AG04449 (cell line): ENCODE measurements around the gene PIP4K2A.

Experiments used
- CTCF ChIA-PET: fragments of 350-600 bp; formaldehyde crosslinking; extraction: SDS; loops from one replicate; lab custom pipeline; 2021; ENCODE audit warnings: antibody characterized with exemption; lab: Yijun Ruan, JAX
- POLR2A ChIA-PET: fragments of 400-600, 350-600 bp; formaldehyde crosslinking; extraction: SDS; loops from one replicate; lab custom pipeline; 2020; ENCODE audit warnings: antibody characterized with exemption, inconsistent platforms; lab: Yijun Ruan, JAX
- DNase-seq: peaks from one replicate; pipeline ENCODE4 v3.0.0-alpha.2; 2010; ENCODE audit warnings: low read depth, low spot score
- H3K4me3 ChIP-seq: 2 replicates; pipeline ENCODE4 v1.5.1; 2011; ENCODE audit warnings: low read depth, mild to moderate bottlenecking, control low read depth, low read length
- TF ChIP-seq, protein P1 (sequence below): IDR thresholded peaks from one replicate; pipeline ENCODE4 v1.5.1; 2011; ENCODE audit warnings: mild to moderate bottlenecking, moderate library complexity, low read length, control low read depth, inconsistent platforms; ENCODE audit not compliant: insufficient read depth; ENCODE audit errors: missing control alignments

The PIP4K2A gene

GRCh38 chr10:22551681-22552365, 162.6 kb downstream of the PIP4K2A start:
- TF ChIP-seq, protein P1, sequence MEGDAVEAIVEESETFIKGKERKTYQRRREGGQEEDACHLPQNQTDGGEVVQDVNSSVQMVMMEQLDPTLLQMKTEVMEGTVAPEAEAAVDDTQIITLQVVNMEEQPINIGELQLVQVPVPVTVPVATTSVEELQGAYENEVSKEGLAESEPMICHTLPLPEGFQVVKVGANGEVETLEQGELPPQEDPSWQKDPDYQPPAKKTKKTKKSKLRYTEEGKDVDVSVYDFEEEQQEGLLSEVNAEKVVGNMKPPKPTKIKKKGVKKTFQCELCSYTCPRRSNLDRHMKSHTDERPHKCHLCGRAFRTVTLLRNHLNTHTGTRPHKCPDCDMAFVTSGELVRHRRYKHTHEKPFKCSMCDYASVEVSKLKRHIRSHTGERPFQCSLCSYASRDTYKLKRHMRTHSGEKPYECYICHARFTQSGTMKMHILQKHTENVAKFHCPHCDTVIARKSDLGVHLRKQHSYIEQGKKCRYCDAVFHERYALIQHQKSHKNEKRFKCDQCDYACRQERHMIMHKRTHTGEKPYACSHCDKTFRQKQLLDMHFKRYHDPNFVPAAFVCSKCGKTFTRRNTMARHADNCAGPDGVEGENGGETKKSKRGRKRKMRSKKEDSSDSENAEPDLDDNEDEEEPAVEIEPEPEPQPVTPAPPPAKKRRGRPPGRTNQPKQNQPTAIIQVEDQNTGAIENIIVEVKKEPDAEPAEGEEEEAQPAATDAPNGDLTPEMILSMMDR = no peak
- no peak overlapping the region for H3K4me3 ChIP-seq
- POLR2A ChIA-PET = no interaction called here
- DNase-seq = no peak
- CTCF ChIA-PET = interaction anchor here (0.5 to 2.4 kb wide), 6 partner anchors 8 to 270 kb away, joined by 3 to 13 read pairs (median 4); no protein-coding TSS in a partner anchor

DNA sequence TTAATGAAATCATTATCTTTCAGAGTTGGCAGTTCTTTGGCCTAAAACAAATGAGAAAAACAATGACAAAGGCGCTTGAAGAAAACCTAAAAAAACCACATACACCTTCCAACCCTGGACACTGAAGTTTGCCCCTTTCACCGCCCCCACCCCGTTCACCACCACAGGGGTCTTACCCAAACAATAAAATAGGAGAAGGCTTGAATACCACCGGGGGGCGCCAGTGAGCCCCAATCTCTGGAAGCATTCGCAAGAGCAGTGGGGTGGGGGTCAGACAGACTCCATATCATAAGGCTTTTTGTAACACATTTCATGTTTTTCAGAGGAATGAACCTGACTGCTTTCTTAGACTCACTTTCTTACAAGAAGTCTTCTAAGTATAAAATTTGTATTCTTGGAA, 163.6 kb downstream of the PIP4K2A start:
- no peak for DNase-seq
- H3K4me3 ChIP-seq = no peak overlapping the region
- TF ChIP-seq, protein P1 = peak; percentile 41
- CTCF ChIA-PET = interaction anchor here (1.0 to 2.4 kb wide), 5 partner anchors 8 to 271 kb away, joined by 3 to 13 read pairs (median 4); no protein-coding TSS in a partner anchor
- POLR2A ChIA-PET = no interaction called here

DNA sequence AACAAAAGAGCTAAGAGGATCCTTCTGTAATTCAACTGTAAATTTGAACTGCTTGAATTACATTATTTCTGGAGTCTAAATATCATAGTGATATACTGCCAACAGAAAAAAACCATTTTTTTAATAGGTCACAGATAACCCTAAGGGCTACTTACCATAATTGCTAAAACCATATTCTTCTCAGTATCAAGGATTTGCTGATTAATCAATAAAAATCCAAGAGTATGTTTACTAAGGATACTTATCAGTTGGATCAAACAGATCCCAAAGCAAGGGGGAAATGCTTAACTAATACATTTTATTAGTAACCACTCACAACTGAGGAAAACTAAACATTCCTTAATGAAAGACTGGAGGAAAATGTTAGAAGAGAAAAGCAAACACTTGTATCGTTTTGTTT, 166.0 kb downstream of the PIP4K2A start:
- TF ChIP-seq, protein P1 = no peak
- DNase-seq = no peak
- ChIA-PET POLR2A (no interaction called here), CTCF (interaction anchor here (0.8 to 1.9 kb wide), 2 partner anchors 26 to 529 kb away, joined by 3 to 5 read pairs; no protein-coding TSS in a partner anchor)
- H3K4me3 ChIP-seq = no peak overlapping the region

DNA sequence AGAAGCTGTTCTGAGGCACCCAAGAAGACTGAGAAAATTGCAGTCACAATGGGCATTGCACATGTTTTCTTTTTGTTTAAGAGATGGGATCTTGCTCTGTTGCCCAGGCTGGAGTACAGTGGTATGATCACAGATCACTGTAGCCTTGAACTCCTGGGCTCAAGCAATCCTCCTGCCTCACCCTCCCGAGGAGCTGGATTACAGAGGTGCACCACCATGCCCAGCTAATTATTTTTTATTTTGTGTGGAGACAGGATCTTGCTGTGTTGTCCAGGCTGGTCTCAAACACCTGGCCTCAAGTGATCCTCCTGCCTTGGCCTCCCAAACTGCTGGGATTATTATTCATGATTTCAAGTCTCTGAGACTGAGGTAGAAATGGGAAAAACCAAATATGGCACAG, 168.7 kb downstream of the PIP4K2A start:
- CTCF ChIA-PET = interaction anchor here (1.4 kb wide), 1 partner anchor 443 kb away, joined by 5 read pairs; no protein-coding TSS in a partner anchor
- TF ChIP-seq, protein P1 = no peak

DNA sequence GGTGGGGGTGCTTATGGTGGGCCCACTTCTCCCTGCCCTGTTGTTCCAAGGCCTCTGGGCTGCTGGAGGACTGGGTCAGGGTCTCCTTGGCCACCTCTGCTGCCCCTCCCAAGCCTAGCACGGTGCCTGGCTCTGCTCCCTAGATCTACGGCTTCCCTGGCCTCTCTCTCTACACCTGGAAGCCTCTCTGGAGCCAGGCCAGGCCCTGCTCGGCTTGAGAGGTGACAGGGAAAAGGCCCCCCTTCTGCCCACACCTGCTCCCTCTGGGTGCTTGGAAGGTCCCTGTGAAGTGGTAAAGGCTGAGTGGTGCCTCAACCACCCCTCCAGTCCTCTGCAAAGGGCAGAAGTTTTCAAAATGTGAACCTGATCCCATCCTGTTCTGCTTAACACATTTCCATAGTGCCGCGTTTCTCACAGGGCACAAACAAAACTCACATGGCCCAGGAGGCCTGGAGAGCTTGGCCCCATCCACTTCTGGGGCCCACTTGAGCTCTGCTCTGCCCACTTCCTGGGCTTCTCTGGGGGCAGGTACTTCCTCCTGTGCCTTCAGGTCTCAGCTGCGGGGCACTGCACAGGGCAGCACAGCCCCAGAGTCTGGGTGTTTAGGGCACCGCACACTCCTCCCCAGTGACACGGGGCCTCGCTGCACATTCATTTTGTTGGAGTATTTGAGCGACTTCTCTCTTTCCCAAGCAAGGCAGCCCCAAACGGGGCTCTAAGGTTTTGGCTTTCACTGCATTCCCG, 169.9 kb downstream of the PIP4K2A start:
- ChIA-PET CTCF (interaction anchor here (1.4 kb wide), 1 partner anchor 445 kb away, joined by 5 read pairs; no protein-coding TSS in a partner anchor), POLR2A (no interaction called here)
- TF ChIP-seq, protein P1 = no peak
- no peak overlapping the region for H3K4me3 ChIP-seq
- DNase-seq = no peak

More for the DNA sequence above, 168.7 kb downstream of the PIP4K2A start:
- no peak overlapping the region for H3K4me3 ChIP-seq
- no peak for DNase-seq
- POLR2A ChIA-PET = no interaction called here

DNA sequence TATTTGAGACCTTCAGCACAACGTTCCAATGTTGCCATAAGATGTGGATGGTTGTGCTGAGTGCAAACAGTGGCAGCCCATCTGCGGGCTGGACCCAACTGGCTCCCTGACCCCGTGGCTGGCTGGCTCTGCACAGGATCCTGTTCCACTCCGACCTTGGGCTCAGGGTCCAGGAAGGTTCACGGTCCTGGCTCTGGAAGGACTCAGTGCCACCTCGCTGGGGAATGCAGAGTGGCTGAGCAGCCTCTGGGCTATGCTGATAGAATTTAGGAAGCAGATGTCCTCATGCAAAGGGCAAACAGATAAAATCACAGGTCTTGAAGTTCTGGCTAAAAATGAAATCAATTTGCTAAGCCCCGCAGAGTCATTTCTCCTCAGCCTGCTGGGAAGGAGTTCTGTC, 171.6 kb downstream of the PIP4K2A start:
- no peak overlapping the region for H3K4me3 ChIP-seq
- POLR2A ChIA-PET = no interaction called here
- TF ChIP-seq, protein P1 = no peak
- CTCF ChIA-PET = interaction anchor here (1.0 to 1.2 kb wide), 2 partner anchors 8 to 102 kb away, joined by 3 to 5 read pairs; no protein-coding TSS in a partner anchor
- no peak for DNase-seq
